CD4-positive, alpha-beta T cell treated with Interleukin-21 for 1 hour (primary cell): ENCODE data around the gene DOCK4.

ENCODE experiments used
- DNase-seq: peaks from one replicate; pipeline ENCODE4 v3.0.0-alpha.2; 2020

Gene DOCK4

GRCh38 chr7:112036071-112036470 lies 170.1 kb downstream of the DOCK4 start:
- DNase-seq = no peak

DNA sequence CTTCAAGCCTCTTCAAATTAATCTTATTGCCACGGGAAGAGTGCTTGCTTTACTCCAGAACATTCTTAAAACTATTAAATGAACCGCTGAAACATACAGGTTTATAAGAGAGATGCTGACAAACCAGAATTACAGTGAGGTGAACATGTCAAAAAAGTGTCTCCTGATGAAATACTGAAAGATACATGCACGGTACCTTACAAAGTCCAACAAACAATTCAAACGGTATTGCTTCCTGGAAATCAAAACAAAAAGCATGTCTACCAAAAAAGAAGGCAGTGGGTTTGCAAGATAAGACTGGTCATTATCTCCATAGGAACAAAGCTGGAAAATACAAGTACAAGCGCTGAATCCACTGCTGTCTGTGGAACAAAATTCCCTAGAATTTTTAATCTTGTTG lies 174.5 kb downstream of the DOCK4 start:
- no peak for DNase-seq

DNA sequence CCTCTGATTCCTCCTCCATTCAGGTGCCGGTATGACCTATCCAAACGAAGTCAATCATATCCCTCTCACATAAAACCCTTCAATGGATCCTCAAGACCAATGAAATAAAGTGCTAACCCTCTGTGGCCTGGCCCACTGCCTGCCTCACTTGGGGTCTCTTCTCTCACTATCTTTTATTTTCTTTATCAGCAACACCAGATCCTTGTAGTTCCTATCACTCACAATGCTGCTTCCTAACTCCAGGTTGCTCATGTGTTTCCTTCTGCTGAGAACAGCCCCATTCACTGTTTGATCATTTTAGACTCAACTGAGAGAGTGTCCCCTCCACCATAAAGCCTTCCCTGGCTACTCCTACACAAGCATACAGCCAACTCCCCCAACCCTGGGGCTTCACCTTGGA lies 180.6 kb downstream of the DOCK4 start:
- no peak for DNase-seq

GRCh38 chr7:112023786-112024185 lies 182.4 kb downstream of the DOCK4 start:
- DNase-seq = no peak

GRCh38 chr7:112023282-112023681 lies 182.9 kb downstream of the DOCK4 start:
- DNase-seq = no peak

- DNase-seq = no peak
Observed at GRCh38 chr7:112022128-112022527, 184.1 kb downstream of the DOCK4 start.

- no peak for DNase-seq
Observed at GRCh38 chr7:112021379-112022044, 184.7 kb downstream of the DOCK4 start.

- DNase-seq = no peak
Observed at GRCh38 chr7:112020800-112021199, 185.4 kb downstream of the DOCK4 start.

- DNase-seq = no peak
Observed at GRCh38 chr7:112019932-112020331, 186.3 kb downstream of the DOCK4 start.

DNA sequence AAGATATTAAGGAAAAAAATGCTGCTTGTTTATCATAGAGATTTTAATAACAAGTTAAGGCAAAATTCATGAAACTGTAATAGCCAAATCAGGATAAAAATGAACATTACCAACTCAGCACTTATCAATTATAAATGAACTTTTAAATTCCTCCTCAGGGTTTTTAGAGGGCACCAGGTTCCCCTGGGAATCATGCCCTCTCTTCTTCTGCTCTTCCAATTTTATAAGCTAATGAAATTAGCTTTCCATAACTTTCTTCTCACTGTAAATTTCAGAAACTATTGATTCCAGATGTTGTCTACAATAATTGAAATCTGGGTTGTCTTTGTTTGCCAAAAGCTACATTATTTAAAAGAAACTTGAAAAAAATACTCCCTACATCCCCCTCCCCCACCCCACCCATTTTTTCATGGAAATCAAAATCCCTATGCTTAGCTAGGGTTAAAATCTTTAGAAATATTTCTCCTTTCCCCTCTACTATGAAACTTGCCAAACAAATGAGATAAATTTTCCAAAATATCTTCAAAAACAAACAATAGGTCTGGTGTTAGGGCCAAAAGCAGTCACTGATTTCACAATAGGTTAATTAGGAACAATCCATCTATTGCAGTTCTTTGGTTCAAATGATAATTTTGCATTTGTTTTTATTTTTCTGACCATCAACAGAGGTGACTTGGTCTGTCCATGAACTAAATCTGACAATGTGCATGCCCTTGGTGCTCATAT lies 187.7 kb downstream of the DOCK4 start:
- no peak for DNase-seq

GRCh38 chr7:112015146-112015545 lies 191.1 kb downstream of the DOCK4 start:
- DNase-seq = no peak

DNA sequence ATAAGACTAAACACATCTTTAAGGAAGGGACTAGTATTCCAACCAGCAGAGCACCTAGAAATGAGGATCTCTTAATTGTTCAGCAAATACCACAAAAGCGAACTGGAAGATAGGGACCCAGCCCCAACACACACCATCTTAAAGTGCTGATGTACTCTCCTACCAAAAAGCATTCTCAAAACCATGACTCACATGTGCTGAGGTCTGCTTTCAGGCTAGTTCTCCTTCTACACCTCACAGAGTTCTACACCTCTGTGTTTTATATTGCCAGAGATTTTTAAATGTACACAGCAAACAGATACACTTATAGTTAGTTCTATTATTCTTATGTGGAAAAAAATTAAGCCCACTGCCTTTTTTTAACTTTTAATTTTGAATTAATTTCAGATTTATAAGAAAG lies 191.9 kb downstream of the DOCK4 start:
- no peak for DNase-seq

GRCh38 chr7:112013274-112013673 lies 192.9 kb downstream of the DOCK4 start:
- DNase-seq = no peak

DNA sequence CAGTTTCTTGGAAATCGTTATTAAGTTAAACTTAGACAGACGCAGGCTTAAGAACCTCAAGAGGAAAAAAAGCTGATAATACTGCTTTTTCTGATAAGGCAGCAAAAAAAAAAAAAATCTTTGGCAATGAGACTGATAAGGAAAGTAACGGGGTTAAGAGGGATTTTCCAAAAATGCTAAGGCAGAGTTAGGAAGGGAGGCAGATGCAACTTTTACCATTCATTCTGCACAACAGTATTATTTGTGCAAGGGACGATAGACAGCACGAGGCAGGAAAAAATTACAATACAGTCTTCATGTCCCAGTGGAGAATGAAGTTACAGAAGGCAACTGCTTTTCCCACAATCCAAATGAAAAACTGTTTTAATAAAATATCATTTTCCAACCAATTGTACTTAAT lies 194.0 kb downstream of the DOCK4 start:
- no peak for DNase-seq

DNA sequence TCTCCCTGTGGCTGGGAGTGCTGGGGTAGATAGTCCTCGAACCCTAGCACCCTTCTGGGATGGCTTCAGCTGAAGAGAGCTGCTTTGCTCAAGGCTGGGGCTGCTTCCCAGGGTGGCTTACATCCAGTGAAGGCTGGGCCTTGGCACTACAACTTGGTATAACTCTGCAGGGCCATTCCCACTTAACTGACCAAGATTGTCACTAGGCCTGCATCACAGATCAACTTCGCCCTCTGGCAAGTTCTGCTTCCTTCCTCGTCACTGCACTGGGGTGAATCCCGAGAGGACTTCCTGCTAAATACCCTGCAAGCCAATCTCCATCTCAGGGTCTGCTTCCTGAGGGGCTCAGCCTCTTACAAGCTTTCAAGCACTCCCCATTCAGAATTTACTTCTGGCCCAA lies 195.2 kb downstream of the DOCK4 start:
- no peak for DNase-seq

GRCh38 chr7:112010109-112010508 lies 196.1 kb downstream of the DOCK4 start:
- no peak for DNase-seq

DNA sequence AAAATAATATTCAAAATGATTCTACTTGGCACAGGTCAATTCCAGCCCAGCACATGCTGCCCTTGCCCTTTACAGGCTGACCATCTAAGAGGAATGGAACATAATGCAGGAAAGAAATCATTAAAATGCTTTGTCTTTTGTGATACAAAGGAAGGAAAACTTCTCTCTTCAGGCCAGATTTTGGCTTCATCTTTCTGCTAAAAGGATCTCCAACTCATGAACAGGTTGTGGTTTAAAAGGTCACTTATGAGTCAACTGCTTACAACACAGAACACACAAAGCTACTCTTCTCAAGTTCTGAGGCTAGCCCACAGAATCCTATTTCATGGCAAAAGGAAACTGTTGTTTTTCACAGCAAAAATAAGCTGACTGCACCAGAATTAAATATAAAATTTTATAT lies 197.1 kb downstream of the DOCK4 start:
- DNase-seq = no peak

GRCh38 chr7:112007185-112007584 lies 199.0 kb downstream of the DOCK4 start:
- DNase-seq = no peak

GRCh38 chr7:112006071-112006470 lies 200.1 kb downstream of the DOCK4 start:
- DNase-seq = no peak

DNA sequence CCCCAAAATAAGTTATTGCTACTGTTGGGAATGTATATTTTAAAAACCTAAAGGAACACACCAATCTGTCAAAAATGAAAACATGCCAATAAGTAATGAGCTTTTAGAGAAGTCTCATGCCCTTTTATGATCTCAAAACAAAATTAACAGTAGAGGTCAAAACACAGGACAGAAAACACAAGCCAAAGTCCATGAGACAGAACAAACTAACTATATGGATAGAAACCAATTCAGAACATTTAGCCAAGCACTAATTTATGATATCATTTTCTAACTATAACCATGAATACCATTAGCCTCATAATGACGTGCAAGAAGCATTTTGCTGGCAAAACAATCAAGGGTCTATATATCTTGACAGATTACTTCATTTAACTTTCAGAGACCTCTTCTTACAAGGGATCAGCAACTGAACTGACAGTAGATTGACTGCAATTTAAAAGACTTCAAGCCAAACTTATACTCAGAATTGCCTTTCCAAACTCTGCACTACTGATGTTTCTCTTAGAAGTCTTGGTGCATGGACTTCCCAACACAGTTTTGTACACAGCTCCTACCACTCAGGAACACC lies 200.9 kb downstream of the DOCK4 start:
- DNase-seq = no peak

DNA sequence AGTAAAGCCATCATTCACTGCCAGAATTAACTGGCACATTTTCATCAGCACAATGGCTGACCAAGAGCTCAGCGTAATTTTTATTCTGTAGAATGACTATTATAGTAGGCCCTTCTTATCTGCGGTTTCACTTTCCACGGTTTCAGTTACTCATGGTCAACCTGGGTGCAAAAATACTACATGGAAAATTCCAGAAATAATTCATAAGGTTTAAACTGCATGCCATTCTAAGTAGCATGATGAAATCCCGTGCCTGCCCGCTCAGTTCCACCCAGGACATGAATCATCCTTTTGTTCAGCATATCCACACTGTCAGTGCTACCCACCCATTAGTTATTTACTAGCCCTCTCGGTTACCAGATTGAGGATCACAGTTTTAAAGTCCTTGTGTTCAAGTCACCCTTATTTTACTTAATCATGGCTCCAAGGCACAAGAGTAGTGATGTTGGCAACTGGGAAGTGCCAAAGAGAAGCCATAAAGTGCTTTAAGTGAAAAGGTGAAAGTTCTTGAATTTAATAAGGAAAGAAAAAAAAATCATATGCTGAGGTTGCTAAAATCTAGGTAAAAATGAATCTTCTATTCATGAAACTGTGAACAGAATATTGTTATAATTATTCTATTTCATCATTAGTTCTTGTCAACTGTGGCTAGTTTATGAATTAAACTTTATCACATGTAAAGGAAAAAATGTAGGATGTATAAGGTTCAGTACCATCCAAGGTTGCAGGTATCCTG lies 204.9 kb downstream of the DOCK4 start:
- no peak for DNase-seq

GRCh38 chr7:111998326-111998725 lies 207.9 kb downstream of the DOCK4 start:
- DNase-seq = no peak

GRCh38 chr7:111997546-111997945 lies 208.7 kb downstream of the DOCK4 start:
- DNase-seq = no peak

DNA sequence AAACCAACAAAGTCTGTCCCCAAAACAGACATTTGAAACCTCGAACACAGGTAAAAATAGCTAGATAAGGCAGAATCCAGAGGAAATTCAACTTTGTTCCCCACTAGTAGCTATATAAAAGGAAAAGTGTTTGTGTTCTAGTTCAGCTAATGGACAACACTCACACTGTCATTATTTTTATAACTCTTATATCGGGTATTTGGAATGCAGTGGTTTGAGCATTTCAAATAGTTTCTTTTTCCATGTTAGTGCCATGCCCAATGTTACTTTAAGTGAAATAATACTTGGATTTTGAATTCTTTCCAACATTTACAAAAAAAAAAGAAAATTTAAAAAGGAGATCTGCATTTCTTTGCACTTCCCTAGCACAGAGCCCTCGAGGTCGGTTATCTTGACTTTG lies 213.6 kb downstream of the DOCK4 start:
- DNase-seq = no peak
